Measurements from ENCODE around the gene APOE. TPM values are rescaled to one million over a fixed set of nuclear protein-coding genes. Genes with fewer than 3 reads are reported as not detected.
A peak's percentile ranks its signal among the peaks of the same experiment; 100 is the strongest.

The APOE gene
- total and polyA plus RNA-seq, 9 of the 15 experiments (the other 6 are each of a cell fraction or from before 2014, with no cell fraction given), result 0.14 to 180 (median 58.1) TPM; not detected in 1

DNA sequence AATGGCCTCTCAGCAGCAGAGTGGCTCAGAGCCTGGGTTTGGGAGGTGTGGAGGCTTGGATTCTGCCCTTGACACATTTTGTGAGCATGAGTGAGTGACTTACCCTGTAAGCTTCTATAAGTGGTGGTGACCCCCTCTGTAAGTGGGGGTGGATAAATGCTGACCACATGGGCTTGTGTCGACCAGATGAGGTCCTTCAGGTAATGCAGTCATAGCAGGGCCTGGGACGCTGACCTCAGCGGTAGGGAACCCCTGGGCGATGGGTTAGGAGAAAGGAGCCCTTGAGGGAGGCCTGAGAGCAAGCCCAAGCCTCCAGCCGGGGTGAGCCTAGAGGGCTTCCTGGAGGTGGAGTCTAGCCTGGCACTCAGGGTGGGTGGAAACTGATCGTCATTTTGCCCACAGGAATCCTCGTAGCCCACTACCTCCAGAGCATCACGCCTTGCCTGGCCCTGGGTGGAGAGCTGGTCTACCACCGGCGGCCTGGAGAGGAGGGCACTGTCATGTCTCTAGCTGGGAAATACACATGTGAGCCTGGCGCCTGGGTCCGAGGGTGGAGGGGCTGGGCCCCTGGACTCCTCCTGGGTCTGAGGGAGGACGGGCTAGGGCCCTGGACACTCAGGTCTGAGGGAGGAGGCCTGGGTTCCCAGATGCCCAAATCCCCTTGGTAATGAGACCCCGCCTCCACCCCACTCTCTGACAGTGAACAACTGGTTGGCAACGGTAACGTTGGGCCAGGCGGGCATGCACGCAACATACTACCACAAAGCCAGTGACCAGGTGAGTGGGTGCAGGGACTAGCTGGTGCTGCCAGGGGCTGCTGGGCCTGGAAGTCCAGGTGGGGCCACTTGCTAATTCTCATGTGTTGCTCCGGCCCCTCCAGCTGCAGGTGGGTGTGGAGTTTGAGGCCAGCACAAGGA is 5.0 kb upstream of the APOE start:
- Histone ChIP-seq H3K27me3 (ENCODE audit: control insufficient read depth in 2 of 2, insufficient read depth in 2 of 2, low read length in 2 of 2) (no peaks in the 10 kb centered on the region), H3K9me3 (replicated peaks; ENCODE audit: control insufficient read depth, insufficient read depth, low read depth, low read length) (no peaks in the 10 kb centered on the region), H3K9me1 (ENCODE audit: control insufficient read depth, insufficient read depth, low read length) (peaks cover 3% of the 10 kb centered on the region), H3K36me3 (ENCODE audit: control insufficient read depth, insufficient read depth, low read length) (peaks cover 82% of the 10 kb centered on the region; the same call in 2 of the 3 replicates), H2AFZ (ENCODE audit: low read depth, low read length) (no peak overlapping the region), H3K79me2 (ENCODE audit: control insufficient read depth, insufficient read depth, low read length) (peaks cover 21% of the 10 kb centered on the region), H3K4me3 (no peak overlapping the region), H3K4me1 (replicated peaks in 1 of 2; ENCODE audit: control insufficient read depth in 2 of 2, insufficient read depth in 2 of 2, low read length in 2 of 2) (peaks cover 11 to 48% of the 10 kb centered on the region in 2 experiments; a peak in 4 of 5 replicates), H3K9ac (ENCODE audit: insufficient read depth in 1 of 2, low read depth in 2 of 2, low read length in 2 of 2) (0 out of 4 replicates have a peak overlapping the region, but pooled peaks of 1 of the 2 experiments have one; percentile 7), H4K20me1 (replicated peaks; ENCODE audit: control insufficient read depth, insufficient read depth, low read length) (0 out of 2 replicates have a peak, but pooled peaks cover 3% of the 10 kb centered on the region), H3K27ac (ENCODE audit: extremely low read depth, low read depth, low read length) (no peak overlapping the region), H3K4me2 (ENCODE audit: insufficient read depth, low read length) (no peak overlapping the region)
- in situ Hi-C loops (cut with MboI) (no loop called here), intact Hi-C loops (cut with micrococcal nuclease) (loop anchor here (5.0 kb wide), 1 partner anchor 157 kb away; no protein-coding TSS in a partner anchor)
- DNase-seq (ENCODE audit: extremely low read depth in 1 of 4, low spot score in 3 of 4) (no peak), ATAC-seq (no peak), FAIRE-seq (no peak)
- POLR2A ChIA-PET, result interaction anchor here (1.1 kb wide), 2 partner anchors 8 to 11 kb away, joined by 4 to 5 read pairs; no protein-coding TSS in a partner anchor
- BruUV-seq (replicated peaks), result no TSS peak
- CTCF ChIA-PET (ENCODE audit: low intra/inter-chr PET ratio), result no interaction called here
- 97% methylated on average over 18 of the region's 19 CpGs for WGBS (ENCODE audit: insufficient coverage, low coverage, missing lambda C conversion rate)
- TF ChIP-seq, protein P1, sequence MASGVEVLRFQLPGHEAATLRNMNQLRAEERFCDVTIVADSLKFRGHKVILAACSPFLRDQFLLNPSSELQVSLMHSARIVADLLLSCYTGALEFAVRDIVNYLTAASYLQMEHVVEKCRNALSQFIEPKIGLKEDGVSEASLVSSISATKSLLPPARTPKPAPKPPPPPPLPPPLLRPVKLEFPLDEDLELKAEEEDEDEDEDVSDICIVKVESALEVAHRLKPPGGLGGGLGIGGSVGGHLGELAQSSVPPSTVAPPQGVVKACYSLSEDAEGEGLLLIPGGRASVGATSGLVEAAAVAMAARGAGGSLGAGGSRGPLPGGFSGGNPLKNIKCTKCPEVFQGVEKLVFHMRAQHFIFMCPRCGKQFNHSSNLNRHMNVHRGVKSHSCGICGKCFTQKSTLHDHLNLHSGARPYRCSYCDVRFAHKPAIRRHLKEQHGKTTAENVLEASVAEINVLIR (CRISPR knock-in tag; IDR thresholded peaks at IDR 0.05), result no peak
- TF ChIP-seq, protein P2, sequence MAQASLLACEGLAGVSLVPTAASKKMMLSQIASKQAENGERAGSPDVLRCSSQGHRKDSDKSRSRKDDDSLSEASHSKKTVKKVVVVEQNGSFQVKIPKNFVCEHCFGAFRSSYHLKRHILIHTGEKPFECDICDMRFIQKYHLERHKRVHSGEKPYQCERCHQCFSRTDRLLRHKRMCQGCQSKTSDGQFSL (CRISPR knock-in tag; IDR thresholded peaks at IDR 0.05), result no peak
- TF ChIP-seq, protein P2 (tag; IDR thresholded peaks at IDR 0.05), result no peak
- TF ChIP-seq ZNF24 (IDR thresholded peaks at IDR 0.05) (no peak), RBFOX2 (IDR thresholded peaks at IDR 0.05; ENCODE audit: low read depth, low read length) (peak; percentile 57), ZFP36 (IDR thresholded peaks at IDR 0.05; ENCODE audit: low read depth, low read length, partially characterized antibody) (peak; percentile 61), ARID4B (CRISPR knock-in tag; IDR thresholded peaks at IDR 0.05) (no peak), POLR2G (IDR thresholded peaks at IDR 0.05; ENCODE audit: low read depth, low read length) (peak; percentile 34; the same call in 1 of the 2 replicates), SUPT5H (IDR thresholded peaks at IDR 0.05) (0 out of 2 replicates have a peak, but pooled peaks have one; percentile 11), NFXL1 (CRISPR knock-in tag; IDR thresholded peaks at IDR 0.05) (no peak), POLR2A (conservative IDR thresholded peaks at IDR 0.05) (peak; percentile 55; the same call in 1 of the 2 replicates)
